Stimulated activated naive B cell treated with anti-CD40 and anti-IgM and Interleukin-4, amounts not matched to agents 10 μg/mL and 1 μg/mL and 100 μg/mL, for 72 hours (primary cell): ENCODE measurements around the gene SUZ12.
"Not testable (repeated sequence)": the region's sequence is repeated elsewhere in the genome, so short reads cannot be mapped to it uniquely, and the experiment has no call there.

Source experiments
- ATAC-seq, 2 donors: fragments of 150-1000 bp; cut with Tn5 transposase; replicated peaks; 2 replicates each; pipeline ENCODE4 v1.10.0; 2021; ENCODE audit warnings: moderate library complexity in 1 of 2
- DNase-seq: peaks from one replicate; pipeline ENCODE4 v3.0.0; 2021
- H3K27ac Mint-ChIP-seq: one replicate; pipeline ENCODE4 v1.8.0; 2022; ENCODE audit warnings: mild to moderate bottlenecking, mixed read lengths
- H3K27me3 Mint-ChIP-seq, 2 donors: one replicate each; pipeline ENCODE4 v1.8.0; 2022; ENCODE audit warnings: mixed read lengths in 2 of 2
- H3K36me3 Mint-ChIP-seq, 2 donors: one replicate each; pipeline ENCODE4 v1.8.0; 2022; ENCODE audit warnings: mixed read lengths in 2 of 2, mild to moderate bottlenecking in 1 of 2
- H3K4me1 Mint-ChIP-seq, 2 donors: one replicate each; pipeline ENCODE4 v1.8.0; 2022; ENCODE audit warnings: mixed read lengths in 2 of 2, mild to moderate bottlenecking in 1 of 2
- H3K4me3 Mint-ChIP-seq, 2 donors: one replicate each; pipeline ENCODE4 v1.8.0; 2022; ENCODE audit warnings: mild to moderate bottlenecking in 2 of 2, mixed read lengths in 2 of 2, moderate library complexity in 1 of 2
- H3K9me3 Mint-ChIP-seq, 2 donors: one replicate each; pipeline ENCODE4 v1.8.0; 2022; ENCODE audit warnings: mixed read lengths in 2 of 2, mild to moderate bottlenecking in 1 of 2

The SUZ12 gene

GRCh38 chr17:32040246-32040645 is 103.4 kb downstream of the SUZ12 start:
- H3K27me3 Mint-ChIP-seq, H3K9me3 Mint-ChIP-seq, H3K4me3 Mint-ChIP-seq, DNase-seq, ATAC-seq, H3K27ac Mint-ChIP-seq, H3K4me1 Mint-ChIP-seq: not testable (repeated sequence)
- H3K36me3 Mint-ChIP-seq, result peaks cover 27 to 33% of the 10 kb centered on the region in 2 donors

- peaks cover 21 to 28% of the 10 kb centered on the region in 2 donors for H3K36me3 Mint-ChIP-seq
- not testable (repeated sequence) for H3K4me1 Mint-ChIP-seq, DNase-seq, H3K27ac Mint-ChIP-seq, H3K9me3 Mint-ChIP-seq, ATAC-seq, H3K27me3 Mint-ChIP-seq, H3K4me3 Mint-ChIP-seq
Observed at GRCh38 chr17:32041306-32041875, 104.6 kb downstream of the SUZ12 start.

DNA sequence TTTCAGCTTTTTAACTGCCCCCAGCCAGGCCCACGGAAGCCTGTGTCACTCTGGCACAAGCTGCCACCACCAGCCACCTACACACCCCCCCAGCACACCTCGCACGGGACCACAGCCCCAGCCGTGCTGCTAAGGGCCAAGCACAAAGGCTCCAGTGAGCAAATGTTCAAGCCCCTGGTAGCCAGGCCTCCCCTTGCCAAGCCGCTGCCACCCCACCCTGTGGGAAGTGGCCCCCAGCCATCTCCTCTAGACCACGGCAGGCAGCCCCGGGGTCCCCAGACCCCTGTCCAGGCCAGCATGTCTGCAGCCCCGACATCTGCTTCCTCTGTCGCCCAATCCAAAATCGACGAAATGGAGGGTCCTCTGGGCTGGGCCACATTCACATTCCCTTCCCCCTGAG is 105.5 kb downstream of the SUZ12 start:
- DNase-seq, H3K27me3 Mint-ChIP-seq, H3K4me3 Mint-ChIP-seq, ATAC-seq, H3K9me3 Mint-ChIP-seq, H3K4me1 Mint-ChIP-seq: not testable (repeated sequence)
- H3K36me3 Mint-ChIP-seq, result peaks cover 15 to 21% of the 10 kb centered on the region in 2 donors
- peak overlapping the region; percentile 59 for H3K27ac Mint-ChIP-seq

GRCh38 chr17:32045611-32046010 is 108.8 kb downstream of the SUZ12 start:
- H3K27ac Mint-ChIP-seq, H3K4me3 Mint-ChIP-seq, H3K9me3 Mint-ChIP-seq, H3K27me3 Mint-ChIP-seq, DNase-seq, H3K4me1 Mint-ChIP-seq, ATAC-seq: not testable (repeated sequence)
- H3K36me3 Mint-ChIP-seq, result peaks cover 7 to 19% of the 10 kb centered on the region in 2 donors

DNA sequence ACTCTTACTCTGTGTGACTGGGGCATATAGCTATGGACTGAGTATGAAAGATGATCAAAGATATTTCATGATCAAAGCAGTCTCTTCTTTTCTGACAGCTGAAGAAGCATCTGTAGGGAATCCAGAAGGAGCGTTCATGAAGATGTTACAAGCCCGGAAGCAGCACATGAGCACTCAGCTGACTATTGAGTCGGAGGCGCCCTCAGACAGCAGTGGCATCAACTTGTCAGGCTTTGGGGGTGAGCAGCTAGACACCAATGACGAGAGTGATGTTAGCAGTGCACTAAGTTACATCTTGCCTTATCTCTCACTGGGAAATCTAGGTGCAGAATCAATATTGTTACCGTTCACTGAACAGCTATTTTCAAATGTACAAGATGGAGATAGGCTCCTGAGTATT is 110.9 kb downstream of the SUZ12 start:
- H3K36me3 Mint-ChIP-seq, result peaks cover 8 to 12% of the 10 kb centered on the region in 2 donors
- H3K27ac Mint-ChIP-seq, H3K4me3 Mint-ChIP-seq, ATAC-seq, H3K9me3 Mint-ChIP-seq, H3K4me1 Mint-ChIP-seq, DNase-seq, H3K27me3 Mint-ChIP-seq: not testable (repeated sequence)
